HEK293T (cell line): Measurements from ENCODE around the gene C3orf38.

Experiments used
- LEF1 ChIP-seq: fragments of 450-650 bp; IDR thresholded peaks from 2 replicates; pipeline ENCODE4 v1.6.1; 2017; ENCODE audit warnings: mild to moderate bottlenecking, borderline replicate concordance
- NFRKB ChIP-seq: fragments of 450-650 bp; IDR thresholded peaks from 2 replicates; pipeline ENCODE4 v1.6.1; 2016; ENCODE audit warnings: mild to moderate bottlenecking, moderate library complexity
- SP1 ChIP-seq: fragments of 450-650 bp; IDR thresholded peaks from 2 replicates; pipeline ENCODE4 v1.6.1; 2017
- ZNF384 ChIP-seq: fragments of 450-650 bp; IDR thresholded peaks from 2 replicates; pipeline ENCODE4 v1.6.1; 2016

DNA sequence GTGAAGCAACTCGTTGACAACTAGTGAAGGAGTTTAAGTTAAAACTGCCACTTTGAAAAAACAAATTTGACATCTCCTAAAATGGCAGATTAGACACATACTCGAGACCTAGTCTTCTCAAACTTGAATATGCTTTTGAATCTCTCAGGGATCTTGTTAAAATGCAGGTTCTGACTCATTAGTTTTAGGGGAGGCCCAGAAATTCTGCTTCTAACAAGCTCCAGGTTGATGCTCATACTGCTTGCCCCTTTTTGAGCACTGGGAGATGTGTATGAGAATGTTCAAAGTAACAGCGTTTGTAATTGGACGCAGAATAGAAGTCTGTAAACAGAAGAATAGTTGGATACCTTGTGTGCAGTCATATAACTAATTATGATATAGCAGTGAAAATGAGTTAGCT lies 1.6 kb downstream of the C3orf38 start:
- no peak for TF ChIP-seq SP1
- TF ChIP-seq LEF1: no peak
- TF ChIP-seq NFRKB: no peak
- TF ChIP-seq ZNF384: no peak
